ENCODE results near the gene EYA4.

EYA4 gene

DNA sequence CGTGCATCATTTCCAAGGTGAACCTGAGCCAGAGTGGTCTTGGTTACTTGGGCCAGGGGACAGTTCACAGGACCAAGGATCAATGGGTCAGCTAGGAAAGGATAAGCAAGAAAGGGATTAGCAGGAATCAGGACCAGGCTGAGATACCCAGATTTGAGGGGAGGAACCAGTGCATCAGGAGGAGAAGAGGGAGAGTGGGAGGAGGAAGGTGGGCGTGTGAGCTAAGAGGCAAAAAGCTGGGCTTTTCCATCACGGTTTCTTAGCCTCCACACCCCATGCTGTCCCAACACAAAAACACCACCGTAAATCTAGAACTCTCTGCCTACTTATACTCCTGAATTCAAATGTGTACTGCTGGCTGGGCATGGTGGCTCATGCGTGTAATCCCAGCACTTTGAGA, 27.5 kb downstream of the EYA4 start:
- Histone ChIP-seq H3K79me2 (ENCODE audit: control insufficient read depth, insufficient read depth, low read length) (no peaks in the 10 kb centered on the region), H4K8ac (ENCODE audit: low read depth, low read length) (no peak overlapping the region), H2BK120ac (ENCODE audit: low read depth, low read length) (no peak overlapping the region), H3K79me1 (ENCODE audit: low read length) (no peaks in the 10 kb centered on the region), H3K23ac (ENCODE audit: low read length) (no peak overlapping the region), H3K4me3 (ENCODE audit: low read length) (no peak overlapping the region), H3K27ac (ENCODE audit: low read depth, low read length) (no peak overlapping the region), H3K4ac (ENCODE audit: low read depth, low read length) (no peak overlapping the region), H3K36me3 (ENCODE audit: control insufficient read depth, insufficient read depth, low read length) (no peaks in the 10 kb centered on the region), H3K4me1 (ENCODE audit: control insufficient read depth, low read depth, low read length) (no peaks in the 10 kb centered on the region), H3K56ac (ENCODE audit: low read length) (no peak overlapping the region), H3K27me3 (ENCODE audit: insufficient read depth, low read length, poor library complexity) (no peaks in the 10 kb centered on the region), H3K18ac (ENCODE audit: low read length) (no peak overlapping the region), H2BK15ac (replicated peaks; ENCODE audit: low read depth) (no peak overlapping the region), H2BK5ac (ENCODE audit: low read length) (no peak overlapping the region), H4K5ac (ENCODE audit: low read length) (no peak overlapping the region), H2AK5ac (ENCODE audit: low read length) (no peak overlapping the region), H3K9ac (ENCODE audit: low read length) (no peak overlapping the region), H3K4me2 (ENCODE audit: low read length) (no peak overlapping the region)
- no CpG with 5 or more reads among the region's 5 CpGs for WGBS (ENCODE audit: extremely low coverage, insufficient coverage, low lambda C conversion rate)
- no peak for DNase-seq

DNA sequence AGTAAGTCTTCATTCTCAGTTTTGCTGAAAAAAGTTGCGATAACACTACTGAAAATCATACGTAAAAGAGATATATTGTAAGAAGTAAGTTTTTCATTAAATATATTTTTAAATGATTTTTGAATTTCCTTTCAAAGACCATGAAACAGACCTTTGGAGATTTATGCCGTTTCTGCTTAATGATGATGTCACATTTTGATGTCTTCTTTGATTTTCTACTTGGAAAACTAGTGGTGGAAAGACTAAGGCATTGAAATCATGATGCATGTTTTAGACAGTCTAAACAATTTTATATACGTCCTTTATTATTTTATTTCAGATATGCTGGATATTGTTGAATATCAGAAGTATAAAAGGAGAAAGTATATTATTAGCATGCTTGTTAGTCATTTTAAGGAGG, 33.7 kb downstream of the EYA4 start:
- Histone ChIP-seq H3K4me3 (ENCODE audit: low read length) (no peak overlapping the region), H3K27ac (ENCODE audit: low read depth, low read length) (no peak overlapping the region), H3K36me3 (ENCODE audit: control insufficient read depth, insufficient read depth, low read length) (no peaks in the 10 kb centered on the region), H3K4me1 (ENCODE audit: control insufficient read depth, low read depth, low read length) (no peaks in the 10 kb centered on the region), H3K18ac (ENCODE audit: low read length) (no peak overlapping the region), H4K8ac (ENCODE audit: low read depth, low read length) (no peak overlapping the region), H3K79me2 (ENCODE audit: control insufficient read depth, insufficient read depth, low read length) (no peaks in the 10 kb centered on the region), H3K27me3 (ENCODE audit: insufficient read depth, low read length, poor library complexity) (no peaks in the 10 kb centered on the region), H2BK15ac (replicated peaks; ENCODE audit: low read depth) (no peak overlapping the region), H2BK120ac (ENCODE audit: low read depth, low read length) (no peak overlapping the region), H2AK5ac (ENCODE audit: low read length) (no peak overlapping the region), H3K4me2 (ENCODE audit: low read length) (no peak overlapping the region), H3K79me1 (ENCODE audit: low read length) (no peaks in the 10 kb centered on the region), H3K23ac (ENCODE audit: low read length) (no peak overlapping the region), H3K9ac (ENCODE audit: low read length) (no peak overlapping the region), H4K5ac (ENCODE audit: low read length) (no peak overlapping the region), H2BK5ac (ENCODE audit: low read length) (no peak overlapping the region), H3K56ac (ENCODE audit: low read length) (no peak overlapping the region), H3K4ac (ENCODE audit: low read depth, low read length) (no peak overlapping the region)
- WGBS (ENCODE audit: extremely low coverage, insufficient coverage, low lambda C conversion rate), result no CpG with 5 or more reads among the region's 4 CpGs
- no peak for DNase-seq

DNA sequence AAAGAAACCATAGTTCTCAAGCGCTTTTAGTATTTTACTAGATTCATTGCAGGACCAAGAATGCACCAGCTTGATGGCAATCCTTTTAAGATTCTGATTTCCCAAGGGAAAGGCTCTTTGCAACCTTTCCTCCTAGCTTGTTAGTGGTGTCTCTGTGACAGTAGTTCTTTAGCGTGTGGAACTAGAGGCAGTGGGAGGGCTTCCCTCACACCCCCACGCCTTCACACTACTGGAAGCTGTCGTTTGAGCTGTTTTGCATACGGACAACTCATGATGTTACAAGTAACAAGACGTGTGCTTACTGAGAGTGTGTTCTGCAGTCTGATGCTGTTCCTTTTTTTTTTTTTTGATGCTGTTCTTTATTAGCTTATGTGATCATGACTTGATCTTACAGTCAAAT, 34.1 kb downstream of the EYA4 start:
- no peaks in the 10 kb centered on the region for H3K36me3 ChIP-seq (ENCODE audit: control insufficient read depth, insufficient read depth, low read length)
- no peak overlapping the region for H2BK120ac ChIP-seq (ENCODE audit: low read depth, low read length)
- H3K4me2 ChIP-seq (ENCODE audit: low read length), result no peak overlapping the region
- H3K27ac ChIP-seq (ENCODE audit: low read depth, low read length), result no peak overlapping the region
- H3K27me3 ChIP-seq (ENCODE audit: insufficient read depth, low read length, poor library complexity), result no peaks in the 10 kb centered on the region
- H2AK5ac ChIP-seq (ENCODE audit: low read length), result no peak overlapping the region
- H2BK5ac ChIP-seq (ENCODE audit: low read length), result no peak overlapping the region
- H4K8ac ChIP-seq (ENCODE audit: low read depth, low read length), result no peak overlapping the region
- no peak overlapping the region for H3K56ac ChIP-seq (ENCODE audit: low read length)
- WGBS (ENCODE audit: extremely low coverage, insufficient coverage, low lambda C conversion rate), result no CpG with 5 or more reads among the region's 6 CpGs
- H3K9ac ChIP-seq (ENCODE audit: low read length), result no peak overlapping the region
- H4K5ac ChIP-seq (ENCODE audit: low read length), result no peak overlapping the region
- H3K18ac ChIP-seq (ENCODE audit: low read length), result no peak overlapping the region
- H3K23ac ChIP-seq (ENCODE audit: low read length), result no peak overlapping the region
- no peaks in the 10 kb centered on the region for H3K79me2 ChIP-seq (ENCODE audit: control insufficient read depth, insufficient read depth, low read length)
- no peak overlapping the region for H2BK15ac ChIP-seq (replicated peaks; ENCODE audit: low read depth)
- no peaks in the 10 kb centered on the region for H3K4me1 ChIP-seq (ENCODE audit: control insufficient read depth, low read depth, low read length)
- H3K4me3 ChIP-seq (ENCODE audit: low read length), result no peak overlapping the region
- H3K79me1 ChIP-seq (ENCODE audit: low read length), result no peaks in the 10 kb centered on the region
- no peak for DNase-seq
- H3K4ac ChIP-seq (ENCODE audit: low read depth, low read length), result no peak overlapping the region

DNA sequence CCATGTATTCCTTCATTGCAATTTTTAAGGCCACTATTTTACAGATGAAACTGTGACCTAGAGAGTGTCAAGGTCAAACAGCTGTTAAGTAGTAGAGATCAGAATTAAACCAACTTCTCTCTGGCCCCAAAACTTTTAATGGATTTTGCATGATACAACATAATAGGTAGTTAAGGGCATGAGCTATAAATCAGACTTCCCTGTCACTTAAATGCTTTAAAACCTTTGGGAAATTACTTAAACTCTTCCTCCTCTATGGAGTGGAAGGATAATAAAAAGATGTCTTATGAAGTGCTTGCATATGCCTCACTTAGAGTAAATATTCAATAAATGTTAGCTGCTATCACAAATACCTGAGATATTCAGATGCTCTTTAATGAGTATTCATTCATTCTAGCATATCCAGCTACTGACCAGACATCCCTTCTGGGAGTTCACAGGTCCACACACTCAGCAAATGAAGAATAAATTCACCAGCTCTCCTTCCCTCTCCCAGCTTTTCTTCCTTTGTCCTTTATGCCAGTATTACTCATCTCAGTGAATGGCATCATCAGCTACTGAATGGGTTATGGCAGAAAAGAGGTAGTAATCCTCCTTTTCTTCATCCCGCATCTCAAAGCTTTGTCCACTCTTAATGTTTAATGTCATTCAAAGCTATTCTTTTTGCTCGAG, 36.2 kb downstream of the EYA4 start:
- Histone ChIP-seq H3K79me1 (ENCODE audit: low read length) (no peaks in the 10 kb centered on the region), H2BK120ac (ENCODE audit: low read depth, low read length) (no peak overlapping the region), H3K18ac (ENCODE audit: low read length) (no peak overlapping the region), H4K5ac (ENCODE audit: low read length) (no peak overlapping the region), H2AK5ac (ENCODE audit: low read length) (no peak overlapping the region), H3K4me1 (ENCODE audit: control insufficient read depth, low read depth, low read length) (no peaks in the 10 kb centered on the region), H3K9ac (ENCODE audit: low read length) (no peak overlapping the region), H3K27me3 (ENCODE audit: insufficient read depth, low read length, poor library complexity) (no peaks in the 10 kb centered on the region), H2BK15ac (replicated peaks; ENCODE audit: low read depth) (no peak overlapping the region), H3K23ac (ENCODE audit: low read length) (no peak overlapping the region), H3K56ac (ENCODE audit: low read length) (no peak overlapping the region), H3K79me2 (ENCODE audit: control insufficient read depth, insufficient read depth, low read length) (no peaks in the 10 kb centered on the region), H3K36me3 (ENCODE audit: control insufficient read depth, insufficient read depth, low read length) (no peaks in the 10 kb centered on the region), H3K4me3 (ENCODE audit: low read length) (no peak overlapping the region), H3K4me2 (ENCODE audit: low read length) (no peak overlapping the region), H3K4ac (ENCODE audit: low read depth, low read length) (no peak overlapping the region), H2BK5ac (ENCODE audit: low read length) (no peak overlapping the region), H3K27ac (ENCODE audit: low read depth, low read length) (no peak overlapping the region), H4K8ac (ENCODE audit: low read depth, low read length) (no peak overlapping the region)
- DNase-seq, result no peak
- WGBS (ENCODE audit: extremely low coverage, insufficient coverage, low lambda C conversion rate), result no CpG with 5 or more reads among the region's 2 CpGs

DNA sequence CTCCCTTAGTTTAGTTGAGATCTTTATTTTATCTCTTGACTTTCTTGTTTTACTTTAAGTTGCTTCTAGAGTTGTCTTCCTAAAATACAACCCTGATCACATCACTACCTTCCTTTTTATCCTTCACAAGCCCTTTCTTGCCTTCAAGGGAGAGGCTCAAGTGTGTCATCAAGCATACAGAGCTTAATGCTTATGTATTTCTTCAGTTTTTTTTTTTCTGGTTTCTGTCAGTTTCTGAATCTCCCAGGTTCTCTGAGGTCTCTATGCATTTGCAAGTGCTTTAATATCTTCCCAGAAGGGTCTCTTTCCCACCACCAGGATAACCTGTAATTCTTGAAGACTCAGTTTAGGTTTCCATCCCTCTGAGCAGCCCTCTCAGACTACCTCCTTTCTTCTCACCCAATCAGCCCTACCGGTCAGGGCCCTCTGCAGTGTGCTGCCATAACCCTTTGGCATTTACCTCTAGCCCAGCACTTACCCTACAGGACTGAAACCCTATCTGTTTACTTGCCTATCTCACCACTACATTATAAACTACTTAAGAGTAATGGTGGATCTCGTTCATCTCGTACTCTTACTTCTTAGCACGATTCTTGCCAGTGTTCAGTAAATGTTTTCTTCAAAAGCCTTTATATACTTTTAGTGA, 36.9 kb downstream of the EYA4 start:
- Histone ChIP-seq H3K79me1 (ENCODE audit: low read length) (no peaks in the 10 kb centered on the region), H3K18ac (ENCODE audit: low read length) (no peak overlapping the region), H4K5ac (ENCODE audit: low read length) (no peak overlapping the region), H3K79me2 (ENCODE audit: control insufficient read depth, insufficient read depth, low read length) (no peaks in the 10 kb centered on the region), H3K56ac (ENCODE audit: low read length) (no peak overlapping the region), H3K4ac (ENCODE audit: low read depth, low read length) (no peak overlapping the region), H2BK120ac (ENCODE audit: low read depth, low read length) (no peak overlapping the region), H4K8ac (ENCODE audit: low read depth, low read length) (no peak overlapping the region), H3K4me3 (ENCODE audit: low read length) (no peak overlapping the region), H3K4me2 (ENCODE audit: low read length) (no peak overlapping the region), H2BK5ac (ENCODE audit: low read length) (no peak overlapping the region), H3K23ac (ENCODE audit: low read length) (no peak overlapping the region), H3K4me1 (ENCODE audit: control insufficient read depth, low read depth, low read length) (no peaks in the 10 kb centered on the region), H3K27ac (ENCODE audit: low read depth, low read length) (no peak overlapping the region), H3K36me3 (ENCODE audit: control insufficient read depth, insufficient read depth, low read length) (no peaks in the 10 kb centered on the region), H2BK15ac (replicated peaks; ENCODE audit: low read depth) (no peak overlapping the region), H3K9ac (ENCODE audit: low read length) (no peak overlapping the region), H2AK5ac (ENCODE audit: low read length) (no peak overlapping the region), H3K27me3 (ENCODE audit: insufficient read depth, low read length, poor library complexity) (no peaks in the 10 kb centered on the region)
- no CpG with 5 or more reads among the region's 4 CpGs for WGBS (ENCODE audit: extremely low coverage, insufficient coverage, low lambda C conversion rate)
- peak; percentile 4 for DNase-seq

DNA sequence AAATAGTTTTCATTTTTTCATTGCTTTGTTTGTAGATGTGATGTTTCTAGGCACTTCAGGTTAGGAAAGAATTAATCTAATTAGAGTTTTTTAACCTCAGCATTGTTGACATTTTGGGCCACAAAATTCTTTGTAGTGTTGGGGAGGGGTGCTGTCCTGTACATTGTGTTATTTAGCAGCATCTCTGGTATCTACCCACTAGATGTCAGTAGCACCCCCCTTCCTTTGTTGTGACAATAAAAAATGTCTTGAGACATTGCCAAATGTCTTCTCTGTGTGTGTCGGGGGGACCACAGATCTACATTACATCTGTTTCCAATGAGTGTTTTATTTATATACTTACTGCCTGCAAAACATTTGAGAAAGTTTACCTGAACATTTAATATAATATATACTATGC, 45.6 kb downstream of the EYA4 start:
- Histone ChIP-seq H3K4me3 (ENCODE audit: low read length) (no peak overlapping the region), H3K23ac (ENCODE audit: low read length) (no peak overlapping the region), H2BK15ac (replicated peaks; ENCODE audit: low read depth) (no peak overlapping the region), H3K36me3 (ENCODE audit: control insufficient read depth, insufficient read depth, low read length) (no peaks in the 10 kb centered on the region), H3K79me1 (ENCODE audit: low read length) (no peaks in the 10 kb centered on the region), H2BK120ac (ENCODE audit: low read depth, low read length) (no peak overlapping the region), H3K27me3 (ENCODE audit: insufficient read depth, low read length, poor library complexity) (no peaks in the 10 kb centered on the region), H3K56ac (ENCODE audit: low read length) (no peak overlapping the region), H3K18ac (ENCODE audit: low read length) (no peak overlapping the region), H3K27ac (ENCODE audit: low read depth, low read length) (no peak overlapping the region), H4K5ac (ENCODE audit: low read length) (no peak overlapping the region), H3K9ac (ENCODE audit: low read length) (no peak overlapping the region), H3K4me2 (ENCODE audit: low read length) (no peak overlapping the region), H3K4me1 (ENCODE audit: control insufficient read depth, low read depth, low read length) (no peaks in the 10 kb centered on the region), H3K4ac (ENCODE audit: low read depth, low read length) (no peak overlapping the region), H3K79me2 (ENCODE audit: control insufficient read depth, insufficient read depth, low read length) (no peaks in the 10 kb centered on the region), H4K8ac (ENCODE audit: low read depth, low read length) (no peak overlapping the region), H2AK5ac (ENCODE audit: low read length) (no peak overlapping the region), H2BK5ac (ENCODE audit: low read length) (no peak overlapping the region)
- no CpG with 5 or more reads among the region's 1 CpG for WGBS (ENCODE audit: extremely low coverage, insufficient coverage, low lambda C conversion rate)
- DNase-seq, result peak; percentile 52
